GM21390 (cell line): ENCODE data around the gene SSRP1.
"Not testable (repeated sequence)": the region's sequence is repeated elsewhere in the genome, so short reads cannot be mapped to it uniquely, and the experiment has no call there.

Experiments
- ATAC-seq: cut with Tn5 transposase; IDR thresholded peaks from one replicate; pipeline ENCODE4 v1.9.1; 2021; ENCODE audit not compliant: unreplicated experiment

The SSRP1 gene

DNA sequence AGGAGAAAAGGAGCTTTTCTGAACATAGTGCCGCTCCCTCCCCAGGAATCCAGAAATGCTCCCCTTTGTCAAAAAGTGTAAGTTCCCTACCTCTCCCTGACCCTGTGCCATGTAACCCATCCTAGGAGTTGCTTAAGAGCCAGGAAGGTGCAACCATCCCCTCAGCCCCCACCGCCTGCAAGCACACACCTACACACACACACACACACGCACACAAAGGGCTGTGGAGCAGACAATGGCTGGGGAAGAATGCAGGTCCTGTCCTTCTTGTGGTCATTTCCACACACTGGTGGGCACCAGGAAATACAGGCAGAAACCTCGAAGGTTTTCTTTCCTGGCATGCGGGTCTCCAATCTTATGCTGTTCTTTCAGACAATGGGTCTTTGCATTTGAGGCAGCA lies 3.6 kb upstream of the SSRP1 start:
- no peak for ATAC-seq

DNA sequence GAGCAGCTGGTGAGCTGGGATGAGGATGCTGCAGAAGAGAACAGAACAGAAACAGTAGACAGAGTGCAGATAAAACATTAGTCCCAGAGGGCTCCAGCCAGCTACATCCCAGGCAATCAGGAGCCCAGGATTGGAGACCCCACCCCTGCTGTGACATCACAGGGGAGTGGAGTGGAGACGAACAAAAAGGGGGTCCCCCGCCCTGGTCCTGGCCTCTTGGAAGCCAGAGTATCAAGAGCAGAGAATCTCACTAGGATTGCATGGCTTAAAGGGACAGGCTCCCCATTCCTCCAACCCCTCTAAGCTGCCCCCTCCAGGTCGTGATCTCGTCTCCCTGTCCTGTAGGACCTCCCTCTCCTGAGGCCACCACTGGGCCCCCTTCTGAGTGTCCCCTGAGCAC lies 2.5 kb upstream of the SSRP1 start, which contains the start of gene P2RX3:
P2RX3 (plus strand) TSS at position 211 of the 400 bp plus-strand sequence. CDS start 199 bp downstream, outside the sequence.
- no peak for ATAC-seq

DNA sequence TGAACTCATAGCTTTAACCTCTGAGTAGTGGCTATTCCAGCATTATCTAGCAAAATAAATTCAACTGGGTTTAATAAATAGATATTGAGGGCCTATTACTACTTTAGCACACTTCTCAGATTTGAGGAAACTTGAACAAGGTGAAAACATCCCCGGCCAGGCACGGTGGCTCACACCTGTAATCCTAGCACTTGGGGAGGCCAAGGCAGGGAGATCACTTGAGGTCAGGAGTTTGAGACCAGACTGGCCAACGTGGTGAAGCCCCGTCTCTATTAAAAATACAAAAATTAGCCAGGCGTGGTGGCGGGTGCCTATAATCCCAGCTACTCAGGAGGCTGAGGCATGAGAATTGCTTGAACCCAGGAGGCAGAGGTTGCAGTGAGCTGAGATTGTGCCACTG lies 1.2 kb upstream of the SSRP1 start:
- not testable (repeated sequence) for ATAC-seq

DNA sequence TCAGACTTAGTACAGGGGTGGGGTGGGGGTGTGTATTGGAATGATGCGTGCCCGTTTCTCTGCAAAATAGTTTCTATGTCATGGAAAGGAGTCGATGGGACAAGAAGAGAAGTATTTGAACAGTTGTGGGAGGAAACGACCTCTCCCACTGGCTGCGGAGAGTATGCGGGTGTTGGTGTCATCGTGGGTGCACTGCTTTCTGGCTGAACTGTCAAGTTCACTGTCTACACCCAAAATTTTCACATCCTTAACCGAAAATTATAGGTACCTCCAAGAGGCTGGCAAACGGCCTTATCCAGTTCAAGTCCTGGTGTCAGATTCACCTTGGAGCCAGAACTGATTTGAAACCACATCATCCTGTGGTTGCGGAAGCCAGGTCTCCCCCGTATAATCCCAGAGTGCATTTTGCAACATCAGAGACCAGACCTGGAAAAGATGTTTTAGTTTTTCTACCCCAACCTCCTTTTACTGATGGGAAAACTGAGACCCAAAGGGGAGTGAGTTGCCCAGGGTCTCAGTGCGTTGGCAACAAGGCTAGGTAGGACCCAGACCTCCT lies 497 bp upstream of the SSRP1 start:
- peak; percentile 1 for ATAC-seq

DNA sequence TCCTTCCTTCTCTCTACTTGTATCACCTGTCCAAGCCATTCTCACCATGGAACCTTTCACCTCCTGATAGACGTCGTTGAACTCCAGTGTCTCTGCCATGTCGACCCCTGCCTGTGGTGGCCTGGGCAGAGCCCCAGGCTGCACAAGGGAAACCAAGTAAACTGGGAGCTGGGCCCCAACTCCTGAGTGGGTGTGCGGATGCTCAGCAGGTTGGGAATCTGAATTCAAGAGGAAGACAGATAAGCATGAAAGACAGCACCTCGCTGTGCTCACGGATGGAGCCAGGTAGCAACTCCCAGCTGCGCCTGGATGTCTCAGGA lies 709 bp downstream of the SSRP1 start:
- peak; percentile 0 for ATAC-seq

DNA sequence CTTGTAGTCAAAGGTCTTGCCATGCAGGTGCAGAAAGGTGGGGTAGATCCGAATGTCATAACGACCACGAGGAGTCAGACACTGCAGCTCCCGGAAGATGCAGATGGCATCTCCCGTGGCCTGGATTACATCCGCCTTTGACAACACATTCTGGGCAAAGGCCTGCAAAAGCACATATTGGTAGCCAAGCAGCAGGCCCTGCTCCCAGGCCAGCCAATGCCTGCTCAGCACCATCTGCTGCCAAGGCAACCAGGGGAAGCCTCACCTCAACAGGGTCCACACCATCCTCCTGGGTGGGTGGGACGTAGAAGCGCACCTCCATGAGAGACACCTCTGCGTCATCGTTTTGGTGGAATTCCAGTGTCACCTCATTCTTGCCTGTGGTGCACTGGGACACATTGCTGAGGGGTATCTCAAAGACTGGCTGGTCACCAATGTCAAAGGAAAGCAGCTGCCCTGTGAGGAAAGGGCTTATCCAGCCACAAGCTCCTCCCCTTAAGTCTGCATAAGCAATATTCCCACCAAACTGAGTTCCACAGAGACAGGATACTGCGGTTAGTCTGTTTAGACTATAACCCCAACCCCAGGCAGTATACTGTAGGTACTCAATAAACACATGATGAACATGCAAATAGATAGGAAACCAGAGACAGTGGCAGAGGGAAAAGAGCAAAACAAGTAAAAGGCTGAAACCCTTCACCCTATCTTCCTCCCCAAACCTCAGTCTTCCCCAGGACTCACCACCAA lies 2.8 kb downstream of the SSRP1 start:
- no peak for ATAC-seq

DNA sequence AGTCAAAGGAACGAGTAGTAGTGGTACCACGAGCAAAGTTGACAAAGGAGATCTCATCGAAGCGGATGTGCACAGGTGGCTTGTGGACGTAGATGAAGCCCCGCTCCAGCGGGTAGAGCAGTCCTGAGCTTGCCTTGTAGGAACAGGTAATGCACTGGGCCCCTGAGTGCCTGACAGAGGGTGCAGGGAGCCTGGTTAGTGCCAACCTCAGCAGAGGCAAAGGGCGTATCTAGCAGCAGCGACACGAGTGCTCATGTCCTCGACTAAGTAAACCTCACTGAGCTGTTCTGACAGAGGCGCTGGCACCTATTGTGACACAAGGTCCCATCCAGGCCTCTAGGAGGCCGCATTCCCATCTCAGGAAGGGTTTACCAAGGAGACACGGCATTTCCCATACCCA lies 4.0 kb downstream of the SSRP1 start:
- ATAC-seq: no peak

DNA sequence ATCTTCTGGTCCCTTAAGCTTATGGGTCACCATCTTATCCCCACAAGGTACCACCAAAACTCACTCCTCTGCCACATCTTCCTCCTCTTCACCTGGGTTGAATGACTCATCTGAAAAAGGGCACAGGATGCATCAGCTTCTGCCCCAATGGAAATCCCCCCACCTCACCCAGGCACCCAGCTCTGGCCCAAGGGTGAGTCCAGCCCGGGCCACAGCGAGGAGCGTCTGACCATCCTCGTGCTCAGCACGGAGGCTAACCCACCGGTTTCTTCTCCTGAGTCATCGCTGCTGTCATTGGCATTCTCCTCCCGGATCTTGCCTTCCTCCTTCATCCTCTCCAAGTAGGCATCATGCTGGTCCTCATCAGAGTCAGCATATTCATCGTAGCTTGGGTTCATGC lies 5.7 kb downstream of the SSRP1 start:
- no peak for ATAC-seq

DNA sequence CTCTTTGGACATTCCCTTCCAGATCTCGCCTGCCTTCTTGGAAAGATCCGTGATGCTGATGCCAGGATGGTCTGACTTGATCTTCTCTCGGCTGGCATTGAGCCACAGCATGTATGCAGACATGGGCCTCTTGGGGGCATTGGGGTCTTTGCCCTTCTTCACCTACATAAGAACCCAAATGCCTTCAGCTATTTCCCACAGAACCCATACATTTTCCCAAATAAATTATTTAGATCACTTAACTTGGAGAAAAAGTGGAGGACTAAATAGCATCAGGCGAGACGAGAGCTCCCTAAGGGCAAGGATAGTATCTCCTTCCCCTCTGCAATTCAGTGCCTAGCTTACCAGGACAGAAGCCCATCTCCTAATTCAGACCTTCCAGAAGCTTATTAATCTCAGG lies 8.0 kb downstream of the SSRP1 start:
- ATAC-seq: no peak

DNA sequence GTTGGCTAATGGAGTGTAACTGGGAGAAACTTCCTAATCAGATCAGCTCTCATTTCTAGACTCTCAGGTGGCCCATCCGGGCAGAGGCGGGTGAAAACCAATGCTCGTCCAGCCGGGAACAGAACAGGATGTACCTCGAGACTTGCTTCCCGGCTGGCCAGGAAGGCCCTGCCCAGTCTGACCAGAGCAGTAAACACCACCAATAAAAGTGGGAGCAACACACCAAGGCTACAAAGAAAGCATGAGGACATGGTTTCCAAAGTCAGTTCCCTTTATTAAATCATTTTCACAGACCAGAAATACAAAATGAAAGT lies 10.0 kb downstream of the SSRP1 start:
- ATAC-seq: no peak

DNA sequence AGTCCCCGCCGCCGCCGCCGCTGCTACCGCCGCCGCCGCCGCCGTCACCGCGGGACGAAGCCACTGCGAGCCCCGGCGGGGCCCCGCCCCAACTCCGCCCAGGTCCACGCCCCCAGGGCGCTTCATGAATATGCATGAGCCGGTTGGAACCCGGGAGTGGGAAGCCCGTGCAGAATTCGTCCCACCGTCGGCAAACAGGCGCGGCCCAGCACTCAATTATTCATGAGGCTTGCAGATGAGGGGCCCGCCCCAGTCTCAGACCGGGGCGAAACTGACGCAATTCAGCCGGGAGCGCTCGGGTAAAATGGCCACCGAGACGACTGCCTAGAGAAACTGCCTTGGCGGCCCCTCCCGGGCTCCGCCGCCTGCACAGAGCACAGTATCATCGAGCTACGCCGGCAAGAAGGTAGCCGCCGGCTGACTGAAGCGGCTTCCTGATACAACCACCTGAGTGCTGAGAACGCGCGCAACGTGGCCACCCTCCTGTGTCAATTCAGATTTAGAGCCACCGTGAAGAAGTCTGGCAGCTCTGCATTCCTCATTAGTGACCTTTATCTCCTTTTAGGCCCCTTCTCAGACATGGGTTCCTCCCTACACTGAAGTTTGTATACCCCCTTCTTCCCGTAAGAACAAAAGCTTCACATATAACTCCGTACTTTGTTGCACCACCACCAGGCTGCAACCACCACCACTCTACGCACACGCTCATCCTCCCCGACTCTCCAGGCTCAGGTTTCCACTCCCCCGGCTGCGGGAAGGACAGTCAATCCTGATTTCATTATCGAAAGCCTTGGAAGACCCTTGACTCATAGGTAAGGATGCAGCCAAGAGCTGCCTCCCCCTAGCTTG lies 10.6 kb downstream of the SSRP1 start, which contains the start of gene TNKS1BP1:
TNKS1BP1 (minus strand) TSS at position 67 of the 849 bp plus-strand sequence. CDS start 3,067 bp downstream, outside the sequence.
- peak; percentile 88 for ATAC-seq

DNA sequence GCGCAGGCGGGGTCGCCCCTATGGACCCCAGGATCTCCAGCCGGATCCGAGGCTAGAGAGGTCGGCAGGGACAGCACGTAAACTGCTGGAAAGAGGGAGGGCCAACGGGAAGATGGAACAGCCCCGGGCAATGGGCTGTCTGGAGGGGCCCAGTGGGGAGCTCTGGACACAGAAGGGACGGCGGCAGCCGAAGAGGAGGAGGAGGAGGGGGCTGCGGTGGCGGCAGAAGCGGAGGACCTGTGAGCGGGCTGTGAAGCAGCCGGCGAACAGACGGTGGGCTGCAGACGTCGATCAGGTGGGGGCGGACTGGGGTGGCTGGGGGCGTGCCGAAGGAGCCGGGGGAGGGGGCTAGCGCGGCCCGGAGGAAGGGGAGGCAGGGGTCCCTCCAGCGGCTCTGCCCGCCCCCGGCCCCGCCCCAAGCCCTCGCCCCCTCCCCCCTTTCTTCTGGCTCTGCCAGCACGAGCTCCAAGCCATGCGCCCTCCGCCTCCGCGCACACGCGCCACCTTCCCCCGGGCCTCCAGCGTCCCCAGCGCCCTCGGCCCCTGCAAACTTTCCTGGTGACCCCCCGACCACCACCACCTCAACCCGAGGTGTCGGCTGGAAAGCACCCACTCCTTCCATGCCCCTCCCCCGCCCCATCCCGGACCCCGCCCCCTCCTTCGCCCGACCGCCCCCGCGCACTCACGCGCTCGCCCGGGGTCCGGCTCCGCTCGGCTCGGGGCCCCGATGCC lies 11.4 kb downstream of the SSRP1 start:
- no peak for ATAC-seq

DNA sequence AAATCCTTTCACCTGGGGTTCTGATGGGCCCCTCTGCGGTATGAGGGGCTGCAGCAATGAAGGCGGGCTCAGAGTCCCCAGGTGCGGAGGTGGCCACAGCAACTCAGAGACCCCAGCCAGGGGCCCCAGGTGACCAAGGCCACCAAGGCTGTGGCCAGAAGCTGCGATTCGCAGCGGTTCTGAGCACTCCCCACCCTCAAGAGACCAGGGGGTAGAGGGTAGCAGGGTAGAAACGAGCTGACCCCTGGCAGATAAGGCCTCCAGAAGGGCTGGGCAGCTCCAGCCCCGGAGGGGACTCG lies 11.9 kb downstream of the SSRP1 start:
- no peak for ATAC-seq

DNA sequence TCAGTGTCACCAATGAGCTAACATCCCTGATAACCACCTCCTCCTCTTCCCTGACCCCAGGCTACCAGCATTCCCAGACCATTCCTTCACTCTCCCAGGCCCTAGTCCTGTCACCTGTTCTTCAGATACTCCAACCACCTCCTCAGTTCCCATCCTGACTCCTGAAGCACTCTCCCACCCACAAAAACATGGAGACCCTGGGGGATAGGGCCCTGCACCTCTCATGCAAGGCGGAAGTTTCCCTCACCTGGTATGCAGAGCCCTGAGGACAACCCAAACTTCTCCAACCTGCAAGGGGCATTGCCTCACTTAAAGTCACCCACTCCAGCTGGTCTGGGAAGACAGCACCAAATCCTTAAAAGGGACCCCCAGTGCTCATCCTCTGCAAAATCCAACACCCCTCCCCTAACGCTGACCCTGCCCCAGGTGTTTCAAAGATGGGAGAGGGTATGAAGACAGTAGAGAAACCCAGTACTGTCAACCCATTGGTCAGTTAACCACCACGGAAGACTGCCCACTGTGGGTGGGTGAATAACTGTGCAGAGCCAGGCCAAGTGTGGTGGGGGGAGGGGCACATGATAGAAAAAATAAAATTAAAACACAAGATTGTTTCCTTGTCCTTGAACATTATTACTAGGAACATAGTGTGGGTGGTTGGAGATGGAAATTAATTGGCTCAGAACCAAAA lies 12.4 kb downstream of the SSRP1 start:
- ATAC-seq: no peak

DNA sequence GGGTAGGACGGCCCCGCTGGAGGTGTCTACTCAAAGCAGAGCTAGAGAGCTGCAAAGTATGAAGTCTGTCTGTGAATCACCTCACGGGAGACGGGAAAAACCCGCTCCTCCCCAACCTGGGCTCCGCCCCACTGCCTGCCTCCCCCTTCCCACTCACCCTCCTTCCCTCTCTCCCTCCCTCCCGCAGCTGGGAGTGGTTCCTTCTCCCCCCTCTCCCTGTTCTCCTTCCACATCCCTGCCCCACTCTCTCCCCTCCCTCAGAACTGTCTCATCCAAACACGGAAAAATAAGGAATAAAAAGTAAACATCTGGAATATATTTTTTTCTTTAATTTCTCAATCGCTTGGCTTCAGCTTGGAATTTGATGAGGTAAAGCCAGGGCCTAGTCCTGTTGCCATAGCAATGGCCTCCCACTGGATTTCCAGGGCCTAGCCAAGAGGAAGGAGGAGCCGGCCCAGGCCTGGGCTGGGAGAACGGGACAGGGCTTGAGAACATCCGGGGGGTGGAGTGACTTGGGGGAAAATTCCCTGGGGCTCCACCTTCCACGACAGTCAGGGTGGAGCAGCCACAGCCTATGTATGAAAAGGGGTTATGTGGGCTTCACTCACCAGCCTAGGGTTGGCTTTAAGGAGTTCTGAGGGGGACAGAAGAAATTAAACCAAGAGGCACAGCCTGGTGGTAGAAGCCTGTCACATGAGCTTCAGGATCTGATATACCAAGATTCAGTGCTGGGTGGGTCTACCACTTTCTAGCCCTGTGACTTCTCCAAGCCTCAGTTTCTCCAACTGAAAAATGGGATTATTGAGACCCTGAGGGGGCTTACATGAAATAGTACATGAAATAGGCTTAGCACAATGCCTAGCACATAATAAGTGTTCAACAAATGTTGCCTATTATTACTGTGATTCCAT lies 13.2 kb downstream of the SSRP1 start:
- ATAC-seq: no peak

DNA sequence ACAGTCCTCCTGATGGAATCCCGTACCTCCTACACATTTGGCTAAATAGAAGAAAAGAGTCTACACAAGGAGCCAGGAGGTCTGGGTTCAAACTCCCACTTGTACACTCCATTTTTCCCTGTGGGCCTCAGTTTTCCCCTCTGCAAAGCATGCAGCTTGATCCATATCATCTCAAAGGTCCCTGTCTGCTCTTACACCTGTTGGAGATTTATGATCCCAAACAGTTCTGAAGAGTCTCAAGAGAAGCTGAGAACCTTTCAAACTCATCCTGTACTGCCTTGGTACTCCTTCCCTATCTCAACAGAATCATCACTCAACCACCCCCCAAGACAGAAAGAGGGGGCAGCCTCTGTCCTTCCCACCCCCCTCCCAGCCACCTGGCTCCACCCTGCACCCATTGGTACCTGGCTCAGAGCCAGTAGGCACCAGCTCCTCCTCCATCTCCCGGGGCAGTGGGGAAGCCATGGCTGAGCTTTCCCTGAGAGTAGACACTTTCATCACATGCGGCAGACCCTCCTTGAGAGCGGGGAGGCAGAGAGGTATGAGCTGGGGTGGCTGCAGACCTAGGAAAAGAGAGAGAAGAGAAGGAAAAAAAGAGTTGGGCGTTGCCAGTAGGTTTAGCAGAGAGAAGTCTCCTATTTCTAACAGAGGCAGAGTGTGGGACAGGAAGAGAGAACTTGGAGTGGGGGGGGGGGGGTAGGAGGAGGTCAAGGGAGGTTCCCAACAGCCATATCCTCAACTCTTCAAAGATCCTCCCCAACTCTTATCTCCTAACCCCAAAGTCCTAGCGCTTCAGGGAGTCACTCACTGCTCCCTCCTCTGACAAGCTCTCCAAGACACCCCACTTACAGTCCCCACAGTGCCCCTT lies 14.1 kb downstream of the SSRP1 start:
- ATAC-seq: no peak

DNA sequence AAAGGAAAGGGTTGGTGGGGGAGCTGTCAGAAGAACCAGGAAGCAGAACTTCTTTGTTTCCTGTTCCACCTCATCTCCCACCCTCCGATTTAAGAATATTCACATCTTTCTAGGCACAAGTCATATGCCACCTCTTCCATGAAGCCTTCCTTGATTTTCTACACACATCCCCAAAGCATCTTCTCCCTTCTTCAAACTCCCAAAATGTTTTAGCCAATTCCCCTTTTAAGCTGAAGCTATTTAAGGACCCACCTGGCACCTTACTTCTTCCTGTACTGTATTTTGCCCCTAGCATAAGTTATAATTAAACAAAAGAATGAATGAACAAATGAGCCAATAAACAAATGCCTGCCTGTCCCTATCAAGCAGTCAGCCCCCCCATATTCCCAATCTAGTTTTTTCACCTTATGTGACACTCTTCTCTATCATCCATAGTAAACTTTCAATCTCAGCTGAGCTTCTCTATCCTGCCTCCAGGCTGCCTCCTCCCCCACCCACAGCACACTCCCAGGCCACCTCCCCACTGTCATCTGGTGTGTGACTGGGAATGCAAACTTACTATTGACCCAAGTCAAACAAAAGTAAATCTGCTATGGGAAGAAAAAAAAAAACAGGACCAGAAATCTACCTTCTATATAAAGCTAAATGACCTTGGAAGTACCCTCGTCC lies 14.8 kb downstream of the SSRP1 start:
- ATAC-seq: no peak

DNA sequence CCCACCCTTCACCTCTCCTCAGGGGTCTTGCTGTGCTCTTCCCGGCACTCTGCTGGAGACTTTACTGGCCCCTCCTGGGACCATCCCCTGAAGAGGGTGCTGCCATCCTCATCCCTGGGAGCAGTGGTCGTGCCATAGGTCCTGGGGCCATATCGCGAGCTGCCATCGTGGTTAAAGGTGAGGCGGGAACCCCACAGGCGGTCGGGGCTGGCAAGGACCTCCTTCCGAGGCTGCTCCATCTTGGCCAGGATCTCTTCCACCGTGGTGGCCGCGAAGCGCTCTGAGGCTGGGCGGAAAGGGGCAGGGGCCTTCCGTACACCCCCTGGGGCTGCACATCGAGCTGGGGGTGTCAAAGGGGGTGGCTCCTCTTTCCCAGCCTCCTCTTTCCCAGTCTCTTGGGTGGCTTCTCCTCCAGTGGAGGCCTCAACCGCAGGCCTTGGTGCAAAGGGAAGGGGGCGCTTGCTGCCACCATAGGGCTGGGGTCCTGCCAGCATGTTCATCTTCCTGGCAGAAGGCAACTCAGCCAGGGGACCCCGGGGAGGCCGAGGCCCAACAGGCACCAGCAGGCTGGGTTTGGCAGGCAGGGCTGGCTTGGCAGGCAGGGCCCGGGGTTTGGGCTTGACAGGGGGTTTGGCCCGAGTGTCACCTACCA lies 15.5 kb downstream of the SSRP1 start:
- ATAC-seq: no peak
